GM12878 (cell line): ENCODE results near the gene BMF. TPM values are rescaled to one million over a fixed set of nuclear protein-coding genes. Genes with fewer than 3 reads are reported as not detected.

ENCODE experiments used
- ATAC-seq: fragments of 200-7000 bp; cut with Tn5 transposase; 3 replicates; pipeline ENCODE4 v1.9.1; 2020; ENCODE audit warnings: mild to moderate bottlenecking, moderate library complexity
- BruUV-seq: library from RNA; stranded (reverse); fragments of 400-500 nt; replicated peaks from 2 replicates; lab custom pipeline; 2021; lab: Mats Ljungman, UMichigan
- CTCF ChIA-PET: fragments of 300-600 bp; sonication (Branson Sonifier 250); formaldehyde crosslinking; extraction: SDS; loops from one replicate; lab custom pipeline; 2021; ENCODE audit warnings: inconsistent platforms; lab: Yijun Ruan, JAX
- POLR2A ChIA-PET: fragments of 350-600 bp; formaldehyde crosslinking; extraction: SDS; loops from one replicate; lab custom pipeline; 2021; ENCODE audit warnings: inconsistent platforms; lab: Charles Lee
- RAD21 ChIA-PET: fragments of 300-600 bp; sonication (Branson Sonifier 250); formaldehyde crosslinking; loops from one replicate; lab custom pipeline; 2023; ENCODE audit warnings: antibody characterized with exemption; ENCODE audit not compliant: unreplicated experiment; lab: Charles Lee
- SMC1A ChIA-PET: fragments of 300-600 bp; sonication (Branson Sonifier 250); formaldehyde crosslinking; loops from one replicate; lab custom pipeline; 2023; ENCODE audit not compliant: unreplicated experiment, uncharacterized antibody; lab: Charles Lee
- DNase-seq: peaks from one replicate; pipeline ENCODE4 v3.0.0-alpha.2; 2011; ENCODE audit warnings: low read depth, low spot score
- FAIRE-seq: peaks from 3 replicates; lab custom pipeline; 2011; peaks lifted over from hg19 to GRCh38; lab: Jason Lieb, UNC
- H2AFZ ChIP-seq: 2 replicates; pipeline ENCODE4 v1.6.0; 2011; ENCODE audit warnings: low read depth, low read length, control low read depth; ENCODE audit not compliant: control insufficient read depth
- H3K27ac ChIP-seq: 2 replicates; pipeline ENCODE4 v1.5.1; 2011; ENCODE audit warnings: control low read depth; ENCODE audit not compliant: control insufficient read depth, insufficient read depth
- H3K27me3 ChIP-seq, 2 experiments: replicated peaks in 1 of 2; 2 replicates each; pipeline versions ENCODE4 v1.6.0 to v1.6.1; 2011; ENCODE audit warnings: low read length in 1 of 2; ENCODE audit not compliant: control insufficient read depth in 2 of 2, insufficient read depth in 2 of 2
- H3K36me3 ChIP-seq, 2 experiments: 2 replicates each; pipeline ENCODE4 v1.5.1; 2011; ENCODE audit warnings: low read length in 1 of 2; ENCODE audit not compliant: control insufficient read depth in 2 of 2, insufficient read depth in 2 of 2
- H3K4me1 ChIP-seq: 2 replicates; pipeline ENCODE4 v1.6.1; 2011; ENCODE audit warnings: mild to moderate bottlenecking, low read length, moderate library complexity, mixed read lengths; ENCODE audit not compliant: control insufficient read depth, insufficient read depth
- H3K4me2 ChIP-seq: 2 replicates; pipeline ENCODE4 v1.6.0; 2011; ENCODE audit warnings: control low read depth; ENCODE audit not compliant: control insufficient read depth, insufficient read depth
- H3K4me3 ChIP-seq: fragments of 200-600 bp; sonication (generic); 2 replicates; pipeline ENCODE4 v1.5.1; 2016
- H3K79me2 ChIP-seq: 2 replicates; pipeline ENCODE4 v1.6.0; 2011; ENCODE audit warnings: low read length; ENCODE audit not compliant: control insufficient read depth, insufficient read depth
- H3K9ac ChIP-seq: 2 replicates; pipeline ENCODE4 v1.8.0; 2011; ENCODE audit warnings: low read length, control low read depth, mixed read lengths; ENCODE audit not compliant: control insufficient read depth, insufficient read depth
- H3K9me3 ChIP-seq: replicated peaks from 3 replicates; pipeline ENCODE4 v1.5.1; 2011; ENCODE audit warnings: mild to moderate bottlenecking, low read length; ENCODE audit not compliant: control insufficient read depth, insufficient read depth
- H4K20me1 ChIP-seq: 2 replicates; pipeline ENCODE4 v1.6.0; 2011; ENCODE audit not compliant: control insufficient read depth, insufficient read depth
- ATF2 ChIP-seq: IDR thresholded peaks from 2 replicates; pipeline ENCODE4 v1.6.1; 2012; ENCODE audit warnings: low read length, inconsistent platforms
- BACH1 ChIP-seq: fragments of 450-650 bp; IDR thresholded peaks from 2 replicates; pipeline ENCODE4 v1.6.1; 2017; ENCODE audit warnings: mild to moderate bottlenecking, borderline replicate concordance
- CHD4 ChIP-seq: fragments of 200-600 bp; sonication (generic); IDR thresholded peaks from 2 replicates; pipeline ENCODE4 v1.6.1; 2016; ENCODE audit warnings: mild to moderate bottlenecking
- HDGF ChIP-seq: fragments of 450-650 bp; IDR thresholded peaks from 2 replicates; pipeline ENCODE4 v1.6.1; 2016; ENCODE audit warnings: antibody characterized with exemption
- IKZF1 ChIP-seq: fragments of 450-650 bp; conservative IDR thresholded peaks from 2 replicates; pipeline ENCODE4 v1.6.1; 2017; ENCODE audit warnings: antibody characterized with exemption, mild to moderate bottlenecking
- JUND ChIP-seq: IDR thresholded peaks from 2 replicates; pipeline ENCODE4 v1.6.1; 2012; ENCODE audit warnings: low read depth, mild to moderate bottlenecking, low read length, improper control_type of control experiment, moderate library complexity
- KAT2A ChIP-seq: conservative IDR thresholded peaks from 2 replicates; pipeline ENCODE4 v1.6.1; 2011; ENCODE audit warnings: low read depth, low read length; ENCODE audit not compliant: control insufficient read depth
- NFIC ChIP-seq: IDR thresholded peaks from 2 replicates; pipeline ENCODE4 v1.6.1; 2012; ENCODE audit warnings: low read depth, mild to moderate bottlenecking, inconsistent platforms, low read length, moderate library complexity
- NFYA ChIP-seq: IDR thresholded peaks from 2 replicates; pipeline ENCODE4 v1.6.1; 2011; ENCODE audit warnings: low read depth, mild to moderate bottlenecking, low read length, improper control_type of control experiment, borderline replicate concordance
- NFYB ChIP-seq: IDR thresholded peaks from 2 replicates; pipeline ENCODE4 v1.6.1; 2011; ENCODE audit warnings: low read depth, mild to moderate bottlenecking, low read length, improper control_type of control experiment, moderate library complexity; ENCODE audit not compliant: insufficient read depth
- NR2F1 ChIP-seq: fragments of 450-650 bp; conservative IDR thresholded peaks from 2 replicates; pipeline ENCODE4 v1.6.1; 2017; ENCODE audit warnings: mild to moderate bottlenecking
- PML ChIP-seq: IDR thresholded peaks from 2 replicates; pipeline ENCODE4 v1.6.1; 2012; ENCODE audit warnings: low read length, inconsistent platforms
- POU2F2 ChIP-seq: IDR thresholded peaks from 3 replicates; pipeline ENCODE4 v1.6.1; 2011; ENCODE audit warnings: low read depth, mild to moderate bottlenecking, low read length, borderline replicate concordance
- RELB ChIP-seq: fragments of 450-650 bp; IDR thresholded peaks from 2 replicates; pipeline ENCODE4 v1.6.1; 2017; ENCODE audit warnings: low read depth, mild to moderate bottlenecking, moderate library complexity
- SIN3A ChIP-seq: IDR thresholded peaks from 2 replicates; pipeline ENCODE4 v1.6.1; 2012; ENCODE audit warnings: low read depth, low read length, improper control_type of control experiment
- SREBF2 ChIP-seq: IDR thresholded peaks from 2 replicates; pipeline ENCODE4 v1.6.1; 2012; ENCODE audit warnings: mild to moderate bottlenecking, low read length
- SUPT20H ChIP-seq: IDR thresholded peaks from 2 replicates; pipeline ENCODE4 v1.6.1; 2011; ENCODE audit warnings: low read depth, mild to moderate bottlenecking, low read length, moderate library complexity, borderline replicate concordance; ENCODE audit not compliant: control insufficient read depth
- TARDBP ChIP-seq: IDR thresholded peaks from 2 replicates; pipeline ENCODE4 v1.6.1; 2016; ENCODE audit warnings: borderline replicate concordance
- TCF3 ChIP-seq: IDR thresholded peaks from 2 replicates; pipeline ENCODE4 v1.6.1; 2012; ENCODE audit warnings: low read depth, mild to moderate bottlenecking, low read length, borderline replicate concordance; ENCODE audit not compliant: insufficient read depth
- ZNF622 ChIP-seq: fragments of 450-650 bp; IDR thresholded peaks from 2 replicates; pipeline ENCODE4 v1.6.1; 2017; ENCODE audit warnings: mild to moderate bottlenecking, inconsistent platforms
- WGBS: methylation state at CpG from one replicate; pipeline ENCODE4 v1.1.6; 2016; ENCODE audit warnings: low lambda C conversion rate; ENCODE audit not compliant: insufficient replicate concordance, insufficient coverage; ENCODE audit errors: missing lambda C conversion rate; 5-methylcytosine and 5-hydroxymethylcytosine counted together
- in situ Hi-C: fragments of 300-500 bp; cut with MboI; formaldehyde crosslinking; loops from 9 replicates; pipeline ENCODE4 v1.14.3; 2018; ENCODE audit warnings: mixed read lengths
- intact Hi-C: fragments of 100-400 bp; cut with micrococcal nuclease; formaldehyde crosslinking; loops from one replicate; pipeline ENCODE4 v1.14.2; 2022; ENCODE audit not compliant: unreplicated experiment
- polyA plus RNA-seq, 11 experiments: library from polyadenylated mRNA; depleted of rRNA in 4 of 11; unstranded in 6 of 11; stranded (reverse) in 5 of 11; fragments of >200 nt; fragmentation: Nextera tagmentation in 4 of 11; fragmentation: Illumina TruSeq in 1 of 11; extraction: Ambion mirVana in 4 of 11; extraction: Trizol in 1 of 11; gene quantifications; 1 replicate in 1 of 11; 2 replicates in 10 of 11; pipeline versions ENCODE4 v1.2.1 to v1.2.3, GENCODE V29; 2011 to 2016; ENCODE audit warnings: inconsistent platforms in 2 of 11, missing spikeins in 2 of 11, low read depth in 1 of 11
- total RNA-seq, 4 experiments: library from RNA; depleted of rRNA in 3 of 4; stranded (reverse); fragments of >200 nt in 3 of 4; fragmentation: Illumina TruSeq in 1 of 4; extraction: Trizol in 1 of 4; gene quantifications; 2 replicates each; pipeline versions ENCODE4 v1.2.1 to v1.2.3, GENCODE V29; 2013 to 2021
- TF ChIP-seq, protein P1 (sequence below): IDR thresholded peaks from 2 replicates; pipeline ENCODE4 v1.6.1; 2011; ENCODE audit warnings: low read depth, mild to moderate bottlenecking, low read length, moderate library complexity, borderline replicate concordance; ENCODE audit errors: extremely low read depth

The BMF gene
- total and polyA plus RNA-seq, 10 of the 15 experiments (the other 5 are each of a cell fraction or from before 2014, with no cell fraction given) = 0.82 to 34.9 (median 16.9) TPM

DNA sequence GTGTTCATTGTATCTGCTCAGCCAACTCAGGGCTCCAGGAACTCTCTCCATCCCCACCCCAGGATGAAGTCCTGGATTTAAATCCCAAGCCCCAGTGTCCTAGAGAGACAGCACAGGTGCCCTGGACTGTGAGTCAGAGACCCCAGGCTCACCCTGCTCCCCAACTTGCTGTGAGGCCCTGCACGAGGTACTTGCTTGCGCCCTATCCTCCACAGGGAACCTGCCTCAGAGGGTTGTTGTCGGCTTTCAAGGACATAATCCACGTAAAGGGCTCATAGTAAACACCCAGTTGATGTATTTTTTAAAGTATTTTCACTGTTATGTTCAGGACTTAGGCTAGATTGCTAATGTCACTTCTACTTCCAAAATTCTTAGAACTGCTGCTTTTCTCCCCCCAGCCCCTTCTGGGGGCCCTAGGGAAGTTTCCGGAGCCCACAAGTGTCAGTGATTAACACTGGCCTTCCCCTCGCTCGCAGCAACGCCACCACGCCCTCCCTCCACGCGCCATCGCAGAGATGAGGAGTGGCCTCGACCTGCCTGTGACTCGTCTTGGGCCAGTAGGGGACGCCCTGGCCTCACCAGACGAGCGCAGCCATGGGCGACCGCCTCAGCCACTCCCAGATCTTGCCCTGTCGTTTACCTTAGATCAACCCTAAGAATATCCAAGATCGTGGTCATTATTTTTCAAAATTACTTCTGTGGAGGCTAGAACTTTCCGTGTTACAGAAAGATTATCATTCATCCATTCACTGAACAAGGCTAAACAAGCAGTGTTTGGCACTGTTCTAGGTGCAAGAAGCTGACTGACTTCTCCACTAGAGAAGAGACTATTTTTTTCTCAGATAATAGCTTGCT is 63.7 kb downstream of the BMF start:
- FAIRE-seq = peak; percentile 91
- in situ Hi-C loops (loop anchor here (5.0 to 10.0 kb wide), 3 partner anchors 122 to 227 kb away; no protein-coding TSS in a partner anchor), intact Hi-C loops (loop anchor here (1.0 to 5.0 kb wide), 6 partner anchors 60 to 258 kb away; no protein-coding TSS in a partner anchor)
- Histone ChIP-seq H3K79me2 (peaks cover 13% of the 10 kb centered on the region), H3K9me3 (no peaks in the 10 kb centered on the region), H4K20me1 (no peaks in the 10 kb centered on the region), H3K27ac (peak overlapping the region; percentile 92), H3K4me2 (peak overlapping the region; percentile 78), H3K27me3 (no peaks in the 10 kb centered on the region), H3K9ac (peak overlapping the region; percentile 32), H2AFZ (peak overlapping the region; percentile 59), H3K4me1 (peaks cover 67% of the 10 kb centered on the region), H3K36me3 (no peaks in the 10 kb centered on the region; a peak in 1 of 4 replicates), H3K4me3 (no peak overlapping the region)
- ChIA-PET CTCF (interaction anchor here (0.6 to 11.8 kb wide), 65 partner anchors 8 to 277 kb away, joined by 3 to 776 read pairs (median 5); partner anchors contain the start of genes BMF, BUB1B, PAK6 and PLCB2), POLR2A (interaction anchor here (0.8 to 8.0 kb wide), 6 partner anchors 17 to 193 kb away, joined by 3 to 307 read pairs (median 4); partner anchors contain the start of genes BMF and PAK6), RAD21 (interaction anchor here (0.7 to 8.5 kb wide), 36 partner anchors 8 to 269 kb away, joined by 3 to 903 read pairs (median 6); partner anchors contain the start of genes BMF, BUB1B, EIF2AK4 and PAK6), SMC1A (interaction anchor here (0.6 to 23.0 kb wide), 44 partner anchors 9 to 278 kb away, joined by 3 to 1082 read pairs (median 7); partner anchors contain the start of genes BMF, BUB1B and PAK6)
- BruUV-seq = no TSS peak
- peak; percentile 86 for ATAC-seq
- no peak for DNase-seq
- WGBS = 1% methylated on average over 22 of the region's 22 CpGs
- TF ChIP-seq ZNF622 (no peak), POU2F2 (peak; percentile 66; the same call in 1 of the 3 replicates), SREBF2 (no peak), TCF3 (no peak), BACH1 (peak; percentile 77), NR2F1 (peak; percentile 42), IKZF1 (peak; percentile 63), NFIC (no peak), SIN3A (peak; percentile 68), KAT2A (no peak), PML (no peak), NFYA (no peak), TARDBP (no peak), NFYB (no peak), HDGF (no peak), JUND (no peak), RELB (0 out of 2 replicates have a peak, but pooled peaks have one; percentile 31), SUPT20H (no peak), ATF2 (no peak), CHD4 (no peak)
- TF ChIP-seq, protein P1, sequence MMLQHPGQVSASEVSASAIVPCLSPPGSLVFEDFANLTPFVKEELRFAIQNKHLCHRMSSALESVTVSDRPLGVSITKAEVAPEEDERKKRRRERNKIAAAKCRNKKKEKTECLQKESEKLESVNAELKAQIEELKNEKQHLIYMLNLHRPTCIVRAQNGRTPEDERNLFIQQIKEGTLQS = no peak
